Measurements from ENCODE around the gene GPATCH2.
"Not testable (repeated sequence)": the region's sequence is repeated elsewhere in the genome, so short reads cannot be mapped to it uniquely, and the experiment has no call there.

Gene GPATCH2

DNA sequence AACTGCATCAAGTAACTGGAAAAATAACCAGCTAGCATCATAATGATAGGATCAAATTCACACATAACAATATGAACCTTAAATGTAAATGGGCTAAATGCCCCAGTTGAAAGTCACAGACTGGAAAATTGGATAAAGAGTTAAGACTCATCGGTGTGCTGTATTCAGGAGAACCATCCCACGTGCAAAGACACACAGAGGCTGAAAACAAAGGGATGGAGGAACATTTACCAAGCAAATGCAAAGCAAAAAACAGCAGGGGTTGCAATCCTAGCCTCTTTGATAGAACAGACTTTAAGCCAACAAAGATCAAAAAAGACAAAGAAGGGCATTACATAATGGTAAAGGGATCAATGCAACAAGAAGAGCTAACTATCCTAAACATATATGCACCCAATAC is 249.1 kb downstream of the GPATCH2 start:
- in situ Hi-C loops (cut with MboI; ENCODE audit: low sequenced_read_pairs); DNase-seq (ENCODE audit: low spot score in 2 of 2); H3K9me3 ChIP-seq; H3K36me3 ChIP-seq (replicated peaks); H3K4me3 ChIP-seq; H3K27me3 ChIP-seq (ENCODE audit: low read depth); H3K4me1 ChIP-seq: not testable (repeated sequence)

DNA sequence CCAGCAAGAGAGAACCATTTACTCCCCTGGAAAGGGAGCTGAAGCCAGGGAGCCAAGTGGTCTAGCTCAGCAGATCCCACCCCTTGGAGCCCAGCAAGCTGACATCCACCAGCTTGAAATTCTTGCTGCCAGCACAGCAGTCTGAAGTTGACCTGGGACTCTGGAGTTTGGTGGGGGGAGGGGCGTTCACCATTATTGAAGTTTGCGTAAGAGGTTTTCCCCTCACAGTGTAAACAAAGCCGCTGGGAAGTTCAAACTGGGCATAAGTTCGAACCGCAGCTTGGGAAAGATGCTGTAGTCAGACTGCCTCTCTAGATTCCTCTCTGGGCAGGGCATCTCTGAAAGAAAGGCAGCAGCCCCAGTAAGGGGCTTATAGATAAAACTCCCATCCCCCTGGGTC is 251.1 kb downstream of the GPATCH2 start:
- DNase-seq (ENCODE audit: low spot score in 2 of 2); H3K4me3 ChIP-seq; H3K4me1 ChIP-seq; H3K27me3 ChIP-seq (ENCODE audit: low read depth); H3K36me3 ChIP-seq (replicated peaks); H3K9me3 ChIP-seq; in situ Hi-C loops (cut with MboI; ENCODE audit: low sequenced_read_pairs): not testable (repeated sequence)

DNA sequence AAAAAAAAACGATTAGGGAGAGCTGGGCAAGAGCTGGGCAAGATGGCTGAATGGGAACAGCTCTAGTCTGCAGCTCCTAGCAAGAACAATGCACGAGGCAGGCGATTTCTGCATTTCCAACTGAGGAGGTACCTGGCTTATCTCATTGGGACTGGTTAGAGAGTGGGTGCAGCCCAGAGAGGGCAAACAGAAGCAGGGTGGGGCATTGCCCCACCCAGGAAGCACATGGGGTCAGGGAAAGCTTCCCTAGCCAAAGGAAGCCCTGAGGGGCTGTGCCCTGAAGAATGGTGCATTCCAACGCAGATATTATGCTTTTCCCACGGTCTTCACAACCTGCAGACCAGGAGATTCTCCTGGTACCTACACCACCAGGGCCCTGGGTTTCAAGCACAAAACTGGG is 251.6 kb downstream of the GPATCH2 start:
- H3K36me3 ChIP-seq (replicated peaks): no peaks in the 10 kb centered on the region
- no peaks in the 10 kb centered on the region for H3K4me1 ChIP-seq
- no peak for DNase-seq (ENCODE audit: low spot score in 2 of 2)
- no peaks in the 10 kb centered on the region for H3K27me3 ChIP-seq (ENCODE audit: low read depth)
- in situ Hi-C loops (cut with MboI; ENCODE audit: low sequenced_read_pairs): no loop called here
- H3K9me3 ChIP-seq: 0 out of 2 replicates have a peak, but pooled peaks cover 4% of the 10 kb centered on the region
- no peak overlapping the region for H3K4me3 ChIP-seq

All from HAP-1 (cell line).